Activated CD4-positive, alpha-beta memory T cell treated with anti-CD3 and anti-CD28 coated beads, Interleukin-2, amount 10 ng/mL, durations not matched to agents 7 days and 5 days (primary cell): ENCODE results near the gene GJB3. TPM values are rescaled to one million over a fixed set of nuclear protein-coding genes. Genes with fewer than 3 reads are reported as not detected.

Experiments used
- CTCF ChIA-PET: fragments of 350-600 bp; sonication (Branson Sonifier 250); formaldehyde crosslinking; loops from one replicate; lab custom pipeline; 2021; ENCODE audit warnings: antibody characterized with exemption, inconsistent platforms; lab: Charles Lee
- POLR2A ChIA-PET: fragments of 350-600 bp; sonication (Branson Sonifier 250); formaldehyde crosslinking; loops from one replicate; lab custom pipeline; 2021; ENCODE audit warnings: antibody characterized with exemption; lab: Charles Lee
- DNase-seq: peaks from one replicate; pipeline ENCODE4 v3.0.0-alpha.2; 2020
- H3K27ac Mint-ChIP-seq: one replicate; pipeline ENCODE4 v1.8.0; 2021; ENCODE audit warnings: mild to moderate bottlenecking, mixed read lengths
- H3K27me3 Mint-ChIP-seq: one replicate; pipeline ENCODE4 v1.8.0; 2021; ENCODE audit warnings: mixed read lengths
- H3K36me3 Mint-ChIP-seq: one replicate; pipeline ENCODE4 v1.8.0; 2021; ENCODE audit warnings: low read depth, mixed read lengths
- H3K4me1 Mint-ChIP-seq: one replicate; pipeline ENCODE4 v1.8.0; 2021; ENCODE audit warnings: mixed read lengths
- H3K4me3 Mint-ChIP-seq: one replicate; pipeline ENCODE4 v1.8.0; 2021; ENCODE audit warnings: mild to moderate bottlenecking, mixed read lengths
- H3K9me3 Mint-ChIP-seq: one replicate; pipeline ENCODE4 v1.8.0; 2021; ENCODE audit warnings: mixed read lengths
- total RNA-seq, 2 experiments: library from RNA; stranded (reverse); gene quantifications; one replicate each; pipeline ENCODE4 v1.2.3, GENCODE V29; 2021

Gene GJB3
- total RNA-seq, 2 experiments from 2014 or later, result not detected

DNA sequence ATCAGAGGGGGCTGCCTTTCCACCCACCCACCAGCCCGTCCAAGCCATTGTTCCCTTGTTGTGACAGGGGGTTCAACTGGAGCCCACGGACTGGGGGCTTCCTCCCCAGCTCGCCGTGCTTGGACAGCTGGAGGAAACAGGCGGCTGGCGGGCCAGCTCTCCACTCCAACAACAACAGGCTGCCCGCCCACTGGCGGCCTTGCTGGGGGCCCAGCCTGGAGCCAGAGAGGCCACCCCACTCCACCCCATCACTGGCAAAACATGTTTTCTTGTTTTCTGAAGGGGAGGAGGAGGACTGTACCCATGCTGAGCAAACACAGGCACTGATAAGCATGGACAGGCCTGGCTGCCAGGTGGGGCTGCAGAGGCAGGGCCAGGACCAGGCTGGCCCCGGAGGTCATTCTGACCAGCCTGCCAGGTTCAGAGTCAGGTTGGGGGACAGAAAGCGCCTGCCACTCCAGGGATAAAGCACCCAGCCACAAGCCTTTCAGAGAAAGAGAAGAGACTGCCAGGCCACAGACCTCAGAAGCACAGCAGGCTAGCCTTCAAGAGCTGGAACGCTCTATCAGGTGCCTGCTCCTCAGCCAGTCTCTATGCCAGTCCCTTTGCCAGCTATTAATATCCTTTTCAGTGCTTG, 44.6 kb downstream of the GJB3 start:
- H3K27ac Mint-ChIP-seq, result no peak overlapping the region
- no peak overlapping the region for H3K4me3 Mint-ChIP-seq
- H3K4me1 Mint-ChIP-seq, result no peaks in the 10 kb centered on the region
- ChIA-PET POLR2A (no interaction called here), CTCF (interaction anchor here (0.9 to 1.0 kb wide), 2 partner anchors 23 to 27 kb away, joined by 3 read pairs; no protein-coding TSS in a partner anchor)
- no peaks in the 10 kb centered on the region for H3K9me3 Mint-ChIP-seq
- no peaks in the 10 kb centered on the region for H3K27me3 Mint-ChIP-seq
- no peaks in the 10 kb centered on the region for H3K36me3 Mint-ChIP-seq
- no peak for DNase-seq

DNA sequence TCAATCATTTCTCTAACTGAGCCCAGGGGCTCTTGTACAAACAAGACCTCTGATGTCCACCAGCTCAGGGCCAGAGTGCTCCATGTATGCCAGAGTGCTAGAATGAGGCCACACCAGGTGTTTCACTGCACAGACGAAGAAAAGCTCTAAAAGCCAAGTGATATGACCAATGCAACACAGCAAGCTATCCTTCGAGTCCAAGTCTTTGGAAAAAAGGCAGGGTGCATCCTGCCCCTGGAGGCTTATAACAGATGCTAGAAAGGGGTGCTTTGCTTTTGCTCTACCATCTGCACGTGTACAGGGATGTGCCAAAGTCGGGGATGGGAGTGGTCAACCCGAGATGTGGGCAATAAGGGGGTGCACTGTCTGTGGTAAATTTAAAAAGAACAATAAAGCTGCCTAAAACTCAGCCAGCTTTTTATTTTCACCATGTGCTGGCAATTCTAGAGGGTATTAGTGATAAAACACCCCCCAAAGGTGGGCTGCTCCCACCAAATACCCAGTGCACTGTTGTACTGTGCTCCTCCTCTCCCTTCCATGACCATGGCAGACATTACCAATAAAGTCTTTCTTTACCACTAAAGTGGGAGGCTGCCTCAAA, 46.4 kb downstream of the GJB3 start:
- Mint-ChIP-seq H3K4me3 (no peak overlapping the region), H3K36me3 (no peaks in the 10 kb centered on the region), H3K27me3 (no peaks in the 10 kb centered on the region), H3K4me1 (no peaks in the 10 kb centered on the region), H3K9me3 (no peaks in the 10 kb centered on the region), H3K27ac (no peak overlapping the region)
- ChIA-PET POLR2A (no interaction called here), CTCF (no interaction called here)
- no peak for DNase-seq

GRCh38 chr1:34828611-34829010, 47.6 kb downstream of the GJB3 start:
- Mint-ChIP-seq H3K27ac (no peak overlapping the region), H3K27me3 (no peaks in the 10 kb centered on the region), H3K4me3 (no peak overlapping the region), H3K4me1 (no peaks in the 10 kb centered on the region), H3K9me3 (no peaks in the 10 kb centered on the region), H3K36me3 (no peaks in the 10 kb centered on the region)
- ChIA-PET CTCF (no interaction called here), POLR2A (no interaction called here)
- DNase-seq, result no peak

DNA sequence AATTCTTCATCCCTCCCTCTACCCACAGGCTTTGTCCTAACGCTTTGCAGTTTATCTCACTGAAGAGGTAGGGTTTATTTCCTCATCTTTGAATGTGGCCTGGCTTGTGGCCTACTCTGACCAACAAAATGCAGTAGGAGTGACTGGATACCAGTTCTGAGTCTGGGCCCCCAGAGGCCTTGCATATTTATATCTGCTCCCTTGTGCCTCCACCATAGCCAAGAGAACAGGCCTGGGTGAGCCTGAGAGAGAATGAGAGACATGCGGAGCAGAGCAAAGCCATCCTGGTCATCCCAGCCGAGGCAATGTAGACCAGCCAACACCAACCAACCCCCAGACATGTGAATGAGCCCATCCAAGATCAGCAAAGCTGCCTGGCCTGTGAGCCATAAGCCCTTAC, 48.2 kb downstream of the GJB3 start:
- no peaks in the 10 kb centered on the region for H3K4me1 Mint-ChIP-seq
- H3K4me3 Mint-ChIP-seq, result no peak overlapping the region
- no peaks in the 10 kb centered on the region for H3K27me3 Mint-ChIP-seq
- POLR2A ChIA-PET, result no interaction called here
- no peak overlapping the region for H3K27ac Mint-ChIP-seq
- CTCF ChIA-PET, result no interaction called here
- no peaks in the 10 kb centered on the region for H3K36me3 Mint-ChIP-seq
- DNase-seq, result no peak
- H3K9me3 Mint-ChIP-seq, result no peaks in the 10 kb centered on the region

DNA sequence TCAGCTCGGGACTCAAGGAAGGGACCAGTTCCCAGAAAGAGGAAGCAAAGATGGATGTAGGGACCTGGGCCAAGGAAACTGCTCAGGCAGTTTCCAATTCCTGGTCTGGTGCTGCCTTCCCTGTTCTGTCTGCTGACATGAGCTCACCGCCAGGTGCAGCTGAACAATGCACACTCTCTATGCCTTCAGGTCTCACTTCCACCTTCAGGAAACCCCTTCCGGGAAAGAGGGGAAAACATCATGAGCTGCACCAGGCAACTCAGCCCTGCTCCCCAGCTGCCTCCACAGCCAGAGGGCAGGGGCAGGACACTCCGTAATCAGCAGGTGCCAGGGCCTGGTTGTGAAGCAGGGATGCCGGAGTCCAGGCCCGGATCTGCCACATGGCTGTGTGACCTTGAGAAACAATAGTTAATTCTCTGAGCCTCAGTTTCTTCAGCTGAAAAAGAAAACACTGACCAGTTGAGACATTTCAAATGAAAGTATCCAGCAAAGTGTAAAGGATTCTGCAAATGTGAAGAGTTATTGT, 50.8 kb downstream of the GJB3 start:
- Mint-ChIP-seq H3K27ac (no peak overlapping the region), H3K36me3 (no peaks in the 10 kb centered on the region), H3K9me3 (no peaks in the 10 kb centered on the region), H3K27me3 (no peaks in the 10 kb centered on the region), H3K4me1 (no peaks in the 10 kb centered on the region), H3K4me3 (no peak overlapping the region)
- DNase-seq, result no peak
- ChIA-PET CTCF (interaction anchor here (2.2 kb wide), 1 partner anchor 21 kb away, joined by 4 read pairs; no protein-coding TSS in a partner anchor), POLR2A (no interaction called here)

DNA sequence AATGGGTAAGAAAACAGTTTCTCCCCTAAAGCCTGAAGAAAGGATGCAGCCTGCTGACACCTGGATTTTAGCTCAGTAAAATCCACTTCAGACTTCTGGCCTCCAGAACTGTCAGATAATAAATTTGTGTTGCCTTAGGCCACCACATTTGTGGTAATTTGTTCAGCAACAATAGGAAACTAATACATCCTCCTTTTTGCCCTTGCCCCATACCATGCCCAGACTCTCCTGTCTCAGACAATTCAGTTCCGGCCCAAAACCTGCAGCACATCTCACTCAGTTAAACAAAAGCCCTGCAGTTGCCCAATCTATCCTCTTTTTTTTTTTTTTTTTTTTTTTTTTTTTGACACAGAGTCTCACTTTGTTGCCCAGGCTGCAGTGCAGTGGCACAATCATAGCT, 52.7 kb downstream of the GJB3 start:
- no peaks in the 10 kb centered on the region for H3K4me1 Mint-ChIP-seq
- ChIA-PET CTCF (interaction anchor here (1.5 kb wide), 1 partner anchor 19 kb away, joined by 5 read pairs; no protein-coding TSS in a partner anchor), POLR2A (no interaction called here)
- H3K27ac Mint-ChIP-seq, result no peak overlapping the region
- no peaks in the 10 kb centered on the region for H3K36me3 Mint-ChIP-seq
- no peaks in the 10 kb centered on the region for H3K27me3 Mint-ChIP-seq
- H3K9me3 Mint-ChIP-seq, result no peaks in the 10 kb centered on the region
- DNase-seq, result no peak
- no peak overlapping the region for H3K4me3 Mint-ChIP-seq

Other genes starting within 250 kb of the GJB3 start
- not detected for gene GJB5, start 26.2 kb upstream of the GJB3 start, total RNA-seq
- not detected for gene GJB4, start 21.5 kb upstream of the GJB3 start, total RNA-seq
- gene GJA4, start 11.8 kb downstream of the GJB3 start, total RNA-seq, result not detected
- gene SMIM12, start 78.5 kb downstream of the GJB3 start, total RNA-seq, result 10 to 100 TPM; 45.9 to 48.5 TPM
- gene DLGAP3, start 148.4 kb downstream of the GJB3 start, total RNA-seq, result under 1 TPM; 0.55 to 0.88 TPM
- gene TMEM35B, start 204.1 kb downstream of the GJB3 start, total RNA-seq, result 10 to 100 TPM; 38.7 to 42.4 TPM